Right atrium auricular region (tissue), 2 donors: ENCODE data around the gene EIF4E2. TPM values are rescaled to one million over a fixed set of nuclear protein-coding genes. Genes with fewer than 3 reads are reported as not detected.

Experiments used
- DNase-seq: peaks from one replicate; pipeline ENCODE4 v3.0.0-alpha.2; 2019; ENCODE audit warnings: low spot score
- H3K27ac ChIP-seq, 2 donors: fragments of 200-600 bp; sonication (generic); 1 replicate in 1 of 2; 2 replicates in 1 of 2; pipeline ENCODE4 v1.5.1; 2016 to 2019
- H3K27me3 ChIP-seq, 2 donors: fragments of 200-600 bp; sonication (generic); one replicate each; pipeline versions ENCODE4 v1.5.1 to v1.6.0; 2017 to 2019
- H3K36me3 ChIP-seq: fragments of 200-600 bp; sonication (generic); one replicate; pipeline ENCODE4 v1.5.1; 2016
- H3K4me1 ChIP-seq, 2 donors: fragments of 200-600 bp; sonication (generic); one replicate each; pipeline versions ENCODE4 v1.5.1 to v1.6.0; 2017 to 2019
- H3K4me3 ChIP-seq, 2 donors: fragments of 200-600 bp; sonication (generic); 1 replicate in 1 of 2; 2 replicates in 1 of 2; pipeline ENCODE4 v1.5.1; 2017 to 2019; ENCODE audit warnings: mild to moderate bottlenecking in 1 of 2, moderate library complexity in 1 of 2
- H3K9me3 ChIP-seq, 2 donors: fragments of 200-600 bp; sonication (generic); one replicate each; pipeline ENCODE4 v1.5.1; 2019
- total RNA-seq, 2 donors: library from RNA; depleted of rRNA; stranded (reverse); fragments of >200 nt; gene quantifications; one replicate each; pipeline ENCODE4 v1.1.0, GENCODE V29; 2016
- TF ChIP-seq, protein P1 (sequence below), 2 donors: fragments of 200-600 bp; sonication (generic); IDR thresholded peaks; one replicate each; pipeline ENCODE4 v1.5.1; 2019; ENCODE audit warnings: antibody characterized with exemption in 2 of 2

Gene EIF4E2
- 10 to 100 TPM; 23.3 to 23.4 TPM for total RNA-seq

- peak; percentile 95 for DNase-seq
- TF ChIP-seq, protein P1, sequence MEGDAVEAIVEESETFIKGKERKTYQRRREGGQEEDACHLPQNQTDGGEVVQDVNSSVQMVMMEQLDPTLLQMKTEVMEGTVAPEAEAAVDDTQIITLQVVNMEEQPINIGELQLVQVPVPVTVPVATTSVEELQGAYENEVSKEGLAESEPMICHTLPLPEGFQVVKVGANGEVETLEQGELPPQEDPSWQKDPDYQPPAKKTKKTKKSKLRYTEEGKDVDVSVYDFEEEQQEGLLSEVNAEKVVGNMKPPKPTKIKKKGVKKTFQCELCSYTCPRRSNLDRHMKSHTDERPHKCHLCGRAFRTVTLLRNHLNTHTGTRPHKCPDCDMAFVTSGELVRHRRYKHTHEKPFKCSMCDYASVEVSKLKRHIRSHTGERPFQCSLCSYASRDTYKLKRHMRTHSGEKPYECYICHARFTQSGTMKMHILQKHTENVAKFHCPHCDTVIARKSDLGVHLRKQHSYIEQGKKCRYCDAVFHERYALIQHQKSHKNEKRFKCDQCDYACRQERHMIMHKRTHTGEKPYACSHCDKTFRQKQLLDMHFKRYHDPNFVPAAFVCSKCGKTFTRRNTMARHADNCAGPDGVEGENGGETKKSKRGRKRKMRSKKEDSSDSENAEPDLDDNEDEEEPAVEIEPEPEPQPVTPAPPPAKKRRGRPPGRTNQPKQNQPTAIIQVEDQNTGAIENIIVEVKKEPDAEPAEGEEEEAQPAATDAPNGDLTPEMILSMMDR (IDR thresholded peaks at IDR 0.05) = peak in 1 of 2 donors; percentile 51
- Histone ChIP-seq H3K9me3 (peaks cover 0 to 5% of the 10 kb centered on the region in 2 donors), H3K27ac (peak within 1 kb of the TSS; percentile 92 to 96), H3K27me3 (no peaks in the 10 kb centered on the region), H3K4me3 (peak within 1 kb of the TSS; percentile 71 to 76), H3K4me1 (peaks cover 0 to 24% of the 10 kb centered on the region in 2 donors), H3K36me3 (peaks cover 7% of the 10 kb centered on the region)
Observed at GRCh38 chr2:232550354-232551249, at the start of gene EIF4E2, which contains the start of gene TIGD1. Gene EIF4E2 (plus strand): TSS chr2:232550689. CDS start chr2:232550725, 36 bp downstream. Gene TIGD1 (minus strand): TSS chr2:232550557. CDS start chr2:232549882, 675 bp downstream.

DNA sequence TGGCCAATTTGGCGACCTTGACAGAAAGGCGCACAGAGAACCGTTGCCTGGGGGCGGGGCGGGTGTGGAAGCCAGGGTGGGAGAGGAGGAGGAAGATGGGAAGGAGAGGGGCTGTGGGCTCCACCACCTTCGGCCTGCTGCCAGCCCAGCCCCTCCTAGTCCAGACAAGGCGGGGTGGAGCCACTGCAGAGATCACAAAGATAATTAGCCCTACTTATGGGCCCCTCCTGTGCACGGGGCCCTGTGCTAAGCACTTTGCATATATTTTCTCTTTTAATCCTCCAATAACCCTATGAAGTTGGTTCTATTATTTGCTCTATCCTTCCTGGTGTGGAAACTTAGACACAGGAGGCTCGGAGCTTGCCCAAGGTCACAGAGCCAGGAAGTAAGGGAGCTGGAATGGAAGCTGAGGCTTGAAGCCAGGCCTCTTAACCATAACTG lies 49.1 kb upstream of the EIF4E2 start:
- no peaks in the 10 kb centered on the region for H3K9me3 ChIP-seq
- no peaks in the 10 kb centered on the region for H3K27me3 ChIP-seq
- H3K4me1 ChIP-seq = peaks cover 0 to 23% of the 10 kb centered on the region in 2 donors
- DNase-seq = no peak
- no peaks in the 10 kb centered on the region for H3K36me3 ChIP-seq
- no peak overlapping the region for H3K4me3 ChIP-seq
- no peak overlapping the region for H3K27ac ChIP-seq
- TF ChIP-seq, protein P1 (IDR thresholded peaks at IDR 0.05) = no peak

GRCh38 chr2:232501794-232502390 lies 48.6 kb upstream of the EIF4E2 start:
- H3K9me3 ChIP-seq = no peaks in the 10 kb centered on the region
- H3K27ac ChIP-seq = no peak overlapping the region
- no peaks in the 10 kb centered on the region for H3K36me3 ChIP-seq
- no peak overlapping the region for H3K4me3 ChIP-seq
- H3K27me3 ChIP-seq = no peaks in the 10 kb centered on the region
- peaks cover 0 to 23% of the 10 kb centered on the region in 2 donors for H3K4me1 ChIP-seq
- TF ChIP-seq, protein P1 (IDR thresholded peaks at IDR 0.05) = no peak
- no peak for DNase-seq

GRCh38 chr2:232502511-232502910 lies 48.0 kb upstream of the EIF4E2 start:
- H3K36me3 ChIP-seq = no peaks in the 10 kb centered on the region
- peaks cover 0 to 23% of the 10 kb centered on the region in 2 donors for H3K4me1 ChIP-seq
- TF ChIP-seq, protein P1 (IDR thresholded peaks at IDR 0.05) = no peak
- DNase-seq = no peak
- no peak overlapping the region for H3K27ac ChIP-seq
- H3K27me3 ChIP-seq = no peaks in the 10 kb centered on the region
- H3K9me3 ChIP-seq = no peaks in the 10 kb centered on the region
- H3K4me3 ChIP-seq = peak overlapping the region; percentile 53 to 59

GRCh38 chr2:232502911-232503808 lies 47.3 kb upstream of the EIF4E2 start:
- peak overlapping the region; percentile 35 to 53 for H3K27ac ChIP-seq
- DNase-seq = no peak
- TF ChIP-seq, protein P1 (IDR thresholded peaks at IDR 0.05) = no peak
- H3K4me3 ChIP-seq = peak overlapping the region; percentile 53 to 59
- peaks cover 0 to 23% of the 10 kb centered on the region in 2 donors for H3K4me1 ChIP-seq
- H3K27me3 ChIP-seq = no peaks in the 10 kb centered on the region
- no peaks in the 10 kb centered on the region for H3K36me3 ChIP-seq
- no peaks in the 10 kb centered on the region for H3K9me3 ChIP-seq
